HG02759 (cell line): ENCODE measurements around the gene CCDC77.

Experiments used
- ATAC-seq: cut with Tn5 transposase; IDR thresholded peaks from one replicate; pipeline ENCODE4 v1.9.1; 2021; ENCODE audit warnings: mild to moderate bottlenecking, moderate library complexity; ENCODE audit not compliant: unreplicated experiment

Gene CCDC77

GRCh38 chr12:450438-450837 lies 49.0 kb downstream of the CCDC77 start:
- ATAC-seq, result no peak

- no peak for ATAC-seq
These were observed 51.3 kb downstream of the CCDC77 start for GRCh38 chr12:452667-453210.

GRCh38 chr12:454833-455232 lies 53.4 kb downstream of the CCDC77 start:
- no peak for ATAC-seq

GRCh38 chr12:455821-456220 lies 54.4 kb downstream of the CCDC77 start:
- no peak for ATAC-seq

- no peak for ATAC-seq
These were observed 56.2 kb downstream of the CCDC77 start for GRCh38 chr12:457676-458075.

GRCh38 chr12:459050-459429 lies 57.6 kb downstream of the CCDC77 start:
- ATAC-seq, result no peak

- peak; percentile 44 for ATAC-seq
These were observed 58.2 kb downstream of the CCDC77 start, which contains the start of gene B4GALNT3 for GRCh38 chr12:459430-460258. TSS of gene B4GALNT3 (plus strand) at chr12:459939. CDS start at chr12:460377, 438 bp downstream.

- peak; percentile 64 for ATAC-seq
These were observed 59.1 kb downstream of the CCDC77 start for GRCh38 chr12:460261-461230.

- no peak for ATAC-seq
These were observed 60.0 kb downstream of the CCDC77 start for GRCh38 chr12:461425-461824.

GRCh38 chr12:462936-463705 lies 61.7 kb downstream of the CCDC77 start:
- no peak for ATAC-seq

GRCh38 chr12:464484-465267 lies 63.2 kb downstream of the CCDC77 start:
- no peak for ATAC-seq

- no peak for ATAC-seq
These were observed 64.6 kb downstream of the CCDC77 start for GRCh38 chr12:466039-466438.

- ATAC-seq, result no peak
These were observed 65.3 kb downstream of the CCDC77 start for GRCh38 chr12:466762-467161.

- ATAC-seq, result no peak
These were observed 66.1 kb downstream of the CCDC77 start for GRCh38 chr12:467591-467990.

- ATAC-seq, result no peak
These were observed 67.4 kb downstream of the CCDC77 start for GRCh38 chr12:468671-469389.

- no peak for ATAC-seq
These were observed 68.7 kb downstream of the CCDC77 start for GRCh38 chr12:470133-470532.

GRCh38 chr12:473198-473597 lies 71.8 kb downstream of the CCDC77 start:
- ATAC-seq, result no peak

GRCh38 chr12:473863-474577 lies 72.6 kb downstream of the CCDC77 start:
- no peak for ATAC-seq

GRCh38 chr12:475286-475685 lies 73.8 kb downstream of the CCDC77 start:
- no peak for ATAC-seq
